Measurements from ENCODE around the gene ZNF256.

DNA sequence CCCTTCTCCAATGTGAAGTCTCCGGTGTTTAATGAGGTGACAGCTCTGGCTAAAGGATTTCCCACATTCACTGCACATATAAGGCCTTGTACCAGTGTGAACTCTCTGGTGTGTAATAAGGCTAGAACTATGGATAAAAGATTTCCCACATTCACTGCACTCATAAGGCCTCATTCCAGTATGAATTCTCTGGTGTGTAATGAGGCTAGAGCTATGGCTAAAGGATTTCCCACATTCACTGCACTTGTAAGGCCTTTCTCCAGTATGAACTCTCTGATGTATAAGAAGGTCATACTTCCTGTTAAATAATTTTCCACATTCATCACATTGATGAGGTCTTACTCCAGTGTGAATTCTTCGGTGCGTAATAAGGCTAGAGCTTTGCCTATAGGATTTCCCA lies 5.9 kb downstream of the ZNF256 start:
- TF ChIP-seq, protein P1, sequence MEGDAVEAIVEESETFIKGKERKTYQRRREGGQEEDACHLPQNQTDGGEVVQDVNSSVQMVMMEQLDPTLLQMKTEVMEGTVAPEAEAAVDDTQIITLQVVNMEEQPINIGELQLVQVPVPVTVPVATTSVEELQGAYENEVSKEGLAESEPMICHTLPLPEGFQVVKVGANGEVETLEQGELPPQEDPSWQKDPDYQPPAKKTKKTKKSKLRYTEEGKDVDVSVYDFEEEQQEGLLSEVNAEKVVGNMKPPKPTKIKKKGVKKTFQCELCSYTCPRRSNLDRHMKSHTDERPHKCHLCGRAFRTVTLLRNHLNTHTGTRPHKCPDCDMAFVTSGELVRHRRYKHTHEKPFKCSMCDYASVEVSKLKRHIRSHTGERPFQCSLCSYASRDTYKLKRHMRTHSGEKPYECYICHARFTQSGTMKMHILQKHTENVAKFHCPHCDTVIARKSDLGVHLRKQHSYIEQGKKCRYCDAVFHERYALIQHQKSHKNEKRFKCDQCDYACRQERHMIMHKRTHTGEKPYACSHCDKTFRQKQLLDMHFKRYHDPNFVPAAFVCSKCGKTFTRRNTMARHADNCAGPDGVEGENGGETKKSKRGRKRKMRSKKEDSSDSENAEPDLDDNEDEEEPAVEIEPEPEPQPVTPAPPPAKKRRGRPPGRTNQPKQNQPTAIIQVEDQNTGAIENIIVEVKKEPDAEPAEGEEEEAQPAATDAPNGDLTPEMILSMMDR (IDR thresholded peaks at IDR 0.05): no peak
- TF ChIP-seq EZH2 (IDR thresholded peaks at IDR 0.05): no peak
- TF ChIP-seq EZH2phosphoT487 (IDR thresholded peaks at IDR 0.05): no peak
